GM19351 (cell line): ENCODE measurements around the gene ACO1.

ENCODE experiments used
- ATAC-seq: cut with Tn5 transposase; IDR thresholded peaks from one replicate; pipeline ENCODE4 v1.9.1; 2021; ENCODE audit warnings: mild to moderate bottlenecking, moderate library complexity; ENCODE audit not compliant: unreplicated experiment

The ACO1 gene

GRCh38 chr9:32486839-32487562 is 102.6 kb downstream of the ACO1 start:
- ATAC-seq: no peak

DNA sequence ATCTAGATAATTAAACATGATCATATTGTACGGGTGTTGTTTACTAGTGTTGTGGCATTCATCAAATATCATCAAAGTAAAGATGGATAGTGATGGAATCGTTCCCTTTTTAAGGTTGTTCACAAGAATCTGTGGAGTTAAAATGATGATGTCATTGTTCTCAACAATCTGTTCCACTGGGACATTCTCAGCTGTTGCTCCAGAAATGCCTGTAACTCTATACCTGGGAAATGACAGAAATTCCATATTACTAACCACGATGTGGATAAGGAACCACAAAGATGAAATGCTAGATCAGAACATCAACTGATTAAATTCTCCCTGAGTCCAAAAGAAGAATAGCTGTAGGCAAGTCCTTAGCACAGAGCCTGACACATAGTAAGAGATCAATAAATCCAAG is 103.5 kb downstream of the ACO1 start:
- ATAC-seq: no peak

- ATAC-seq: no peak
Observed at GRCh38 chr9:32490601-32491000, 106.2 kb downstream of the ACO1 start.

DNA sequence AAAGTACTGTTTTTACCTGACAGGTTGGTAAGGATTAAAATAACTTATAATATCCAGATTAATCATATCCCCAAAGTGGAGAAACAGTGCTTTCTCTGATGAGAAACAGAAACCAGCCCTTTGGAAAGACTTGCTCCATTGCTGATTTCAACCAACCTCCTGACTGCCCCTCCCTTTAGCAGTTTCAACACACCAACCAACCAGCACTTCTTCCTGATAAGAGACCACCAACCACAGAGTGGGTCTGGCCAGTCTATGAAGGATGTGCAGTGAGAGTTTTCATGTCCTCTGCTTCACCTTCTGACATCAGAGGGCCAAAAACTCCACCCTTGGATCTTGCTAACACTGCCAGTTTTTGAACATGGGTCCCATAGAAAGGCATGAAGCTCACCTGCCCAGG is 113.5 kb downstream of the ACO1 start:
- ATAC-seq: no peak

DNA sequence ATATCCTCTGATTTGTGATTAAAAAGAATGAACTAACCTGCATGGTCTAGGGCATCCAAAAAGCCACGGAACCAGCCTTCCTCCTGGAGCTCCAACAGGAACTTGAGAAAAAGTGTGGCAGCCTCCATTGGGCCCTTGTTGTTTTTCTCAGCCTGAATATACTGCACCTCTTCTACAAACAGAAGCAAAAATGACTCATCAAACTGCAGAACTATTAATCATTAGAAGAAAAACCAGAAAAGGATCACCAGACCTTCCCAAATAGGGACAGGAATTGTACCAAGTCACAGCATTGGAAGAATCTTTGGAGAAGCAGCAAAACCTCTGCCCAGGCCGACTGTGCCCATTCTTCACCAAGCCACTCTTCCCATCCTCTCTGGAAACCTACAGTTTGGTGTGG is 116.3 kb downstream of the ACO1 start:
- ATAC-seq: no peak

- no peak for ATAC-seq
Observed at GRCh38 chr9:32501868-32502267, 117.4 kb downstream of the ACO1 start.

GRCh38 chr9:32502464-32502863 is 118.0 kb downstream of the ACO1 start:
- ATAC-seq: no peak

DNA sequence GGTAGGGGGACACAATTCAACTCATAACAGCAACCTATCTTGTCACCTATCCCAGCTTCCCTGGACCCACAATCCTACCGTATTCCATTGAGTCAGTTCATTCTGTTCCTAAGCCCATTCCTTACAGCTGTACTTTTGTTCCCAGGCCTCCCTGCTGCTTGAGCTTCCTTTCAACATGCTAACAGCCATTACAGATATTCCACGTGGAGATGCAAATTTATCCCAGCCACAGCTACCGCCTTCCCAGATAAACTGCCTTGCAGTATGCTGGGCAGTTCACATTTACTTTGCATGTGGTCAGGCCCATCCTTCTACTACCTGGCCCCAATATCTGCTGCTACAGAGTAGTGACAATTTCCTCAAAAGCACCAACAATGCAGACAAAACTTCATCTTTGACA is 118.6 kb downstream of the ACO1 start:
- ATAC-seq: no peak
